Measurements from ENCODE around the gene HDLBP.

DNA sequence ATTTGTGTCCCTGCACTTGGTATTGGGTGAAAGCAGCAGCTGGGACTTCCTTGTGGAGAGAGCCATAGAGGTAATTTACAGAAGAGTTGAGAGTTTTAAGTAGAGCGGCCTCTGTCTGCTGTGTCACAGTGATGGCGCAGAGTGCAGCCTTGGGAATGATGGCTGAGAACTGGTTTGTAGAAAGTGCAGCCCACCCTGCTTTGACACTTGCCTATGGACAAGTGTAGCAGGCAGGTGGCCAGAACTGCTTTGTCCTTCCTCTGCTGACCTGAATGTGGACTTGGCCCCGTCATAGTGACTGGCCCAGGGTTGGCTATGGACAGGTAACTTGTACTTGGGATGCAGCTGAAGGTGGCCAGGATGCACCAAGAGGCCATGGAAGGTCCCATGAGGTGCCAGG is 133.3 kb downstream of the HDLBP start:
- TF ChIP-seq EZH2 (IDR thresholded peaks at IDR 0.05; ENCODE audit: insufficient read depth, poor library complexity, severe bottlenecking) (no peak), EZH2phosphoT487 (IDR thresholded peaks at IDR 0.05; ENCODE audit: insufficient read depth, low read depth) (no peak)
